ENCODE results near the gene OR4D5.

OR4D5 gene

DNA sequence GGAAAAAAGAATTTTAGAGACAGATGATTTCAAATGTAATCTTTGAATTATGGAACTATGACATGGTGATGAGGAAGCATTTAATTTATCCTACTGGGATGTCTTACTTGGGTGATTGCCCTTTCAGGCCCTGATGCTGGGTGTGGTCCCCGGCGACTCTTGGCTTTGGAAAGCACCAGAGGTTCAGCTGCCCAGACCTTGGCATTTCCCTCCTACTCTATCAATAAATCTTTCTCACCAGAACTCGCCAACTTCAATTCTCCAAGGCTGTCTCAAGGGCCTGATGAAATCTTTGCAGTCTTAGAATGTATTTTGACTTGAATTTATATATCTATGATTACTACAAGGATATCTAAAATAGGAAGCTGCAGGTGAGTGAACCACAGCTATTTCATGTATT is 18.5 kb upstream of the OR4D5 start:
- TF ChIP-seq, protein P1, sequence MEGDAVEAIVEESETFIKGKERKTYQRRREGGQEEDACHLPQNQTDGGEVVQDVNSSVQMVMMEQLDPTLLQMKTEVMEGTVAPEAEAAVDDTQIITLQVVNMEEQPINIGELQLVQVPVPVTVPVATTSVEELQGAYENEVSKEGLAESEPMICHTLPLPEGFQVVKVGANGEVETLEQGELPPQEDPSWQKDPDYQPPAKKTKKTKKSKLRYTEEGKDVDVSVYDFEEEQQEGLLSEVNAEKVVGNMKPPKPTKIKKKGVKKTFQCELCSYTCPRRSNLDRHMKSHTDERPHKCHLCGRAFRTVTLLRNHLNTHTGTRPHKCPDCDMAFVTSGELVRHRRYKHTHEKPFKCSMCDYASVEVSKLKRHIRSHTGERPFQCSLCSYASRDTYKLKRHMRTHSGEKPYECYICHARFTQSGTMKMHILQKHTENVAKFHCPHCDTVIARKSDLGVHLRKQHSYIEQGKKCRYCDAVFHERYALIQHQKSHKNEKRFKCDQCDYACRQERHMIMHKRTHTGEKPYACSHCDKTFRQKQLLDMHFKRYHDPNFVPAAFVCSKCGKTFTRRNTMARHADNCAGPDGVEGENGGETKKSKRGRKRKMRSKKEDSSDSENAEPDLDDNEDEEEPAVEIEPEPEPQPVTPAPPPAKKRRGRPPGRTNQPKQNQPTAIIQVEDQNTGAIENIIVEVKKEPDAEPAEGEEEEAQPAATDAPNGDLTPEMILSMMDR (IDR thresholded peaks at IDR 0.05; ENCODE audit: low read depth, low read length): no peak
- DNase-seq (ENCODE audit: extremely low read depth, low read depth): no peak

DNA sequence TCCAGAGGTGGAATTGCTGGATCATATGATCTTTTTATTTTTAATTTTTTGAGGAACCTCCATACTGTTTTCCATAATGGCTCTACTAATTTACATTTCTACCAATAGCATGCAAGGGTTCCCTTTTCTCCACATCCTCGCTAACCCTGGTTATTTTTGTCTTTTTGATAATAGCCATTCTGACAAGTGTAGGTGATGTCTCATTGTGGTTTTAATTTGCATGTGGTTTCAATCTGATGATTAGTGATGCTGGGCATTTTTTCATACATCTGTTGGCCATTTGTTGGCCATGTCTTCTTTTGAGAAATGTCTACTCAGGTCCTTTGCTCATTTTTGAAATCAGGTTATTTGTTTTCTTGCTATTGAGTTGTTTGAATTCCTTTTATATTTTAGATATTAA is 15.4 kb upstream of the OR4D5 start:
- no peak for DNase-seq (ENCODE audit: extremely low read depth, low read depth)
- TF ChIP-seq, protein P1 (IDR thresholded peaks at IDR 0.05; ENCODE audit: low read depth, low read length): no peak

DNA sequence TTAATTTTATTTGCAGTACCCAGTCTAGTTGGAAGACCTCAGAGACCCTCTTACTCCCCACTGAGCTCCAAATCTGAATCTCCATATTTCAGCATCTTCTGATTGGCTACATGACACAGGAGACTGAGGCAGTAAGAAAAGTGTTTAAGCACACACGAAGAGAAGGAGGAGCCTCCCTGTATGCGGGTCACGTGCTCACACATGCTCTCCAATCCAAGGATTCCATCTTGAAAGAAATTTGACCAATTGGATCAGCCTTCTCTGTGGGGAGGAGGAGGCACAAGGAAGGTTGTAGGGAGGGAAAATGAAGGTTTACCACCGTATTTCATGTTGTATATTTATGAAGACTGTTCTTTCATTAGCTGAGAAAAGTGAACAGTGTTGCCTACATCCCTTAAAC is 3.0 kb downstream of the OR4D5 start:
- TF ChIP-seq, protein P1 (IDR thresholded peaks at IDR 0.05; ENCODE audit: low read depth, low read length): no peak
- no peak for DNase-seq (ENCODE audit: extremely low read depth, low read depth)

DNA sequence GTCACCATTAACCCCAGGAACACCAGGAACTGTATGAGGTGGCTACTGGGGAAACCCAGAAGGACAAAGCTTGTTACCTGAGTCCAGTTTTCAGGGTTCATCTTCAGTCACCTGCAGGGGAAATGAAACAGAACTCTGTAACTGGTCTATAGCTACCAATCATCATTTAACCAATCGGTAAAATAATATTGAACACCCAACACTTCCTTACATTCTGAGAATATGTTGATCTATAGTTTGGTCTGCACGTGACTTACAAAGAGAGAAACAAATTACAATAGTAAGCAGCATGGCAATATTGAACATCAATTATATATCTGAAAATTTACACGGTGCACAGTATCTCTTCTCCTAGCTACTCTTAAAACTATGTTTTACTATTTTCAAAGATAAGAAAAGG is 4.3 kb downstream of the OR4D5 start, which contains the start of gene OR6T1:
OR6T1 (minus strand) TSS at position 101 of the 400 bp plus-strand sequence; CDS start at position 101, 0 bp downstream.
- no peak for DNase-seq (ENCODE audit: extremely low read depth, low read depth)
- TF ChIP-seq, protein P1 (IDR thresholded peaks at IDR 0.05; ENCODE audit: low read depth, low read length): no peak

DNA sequence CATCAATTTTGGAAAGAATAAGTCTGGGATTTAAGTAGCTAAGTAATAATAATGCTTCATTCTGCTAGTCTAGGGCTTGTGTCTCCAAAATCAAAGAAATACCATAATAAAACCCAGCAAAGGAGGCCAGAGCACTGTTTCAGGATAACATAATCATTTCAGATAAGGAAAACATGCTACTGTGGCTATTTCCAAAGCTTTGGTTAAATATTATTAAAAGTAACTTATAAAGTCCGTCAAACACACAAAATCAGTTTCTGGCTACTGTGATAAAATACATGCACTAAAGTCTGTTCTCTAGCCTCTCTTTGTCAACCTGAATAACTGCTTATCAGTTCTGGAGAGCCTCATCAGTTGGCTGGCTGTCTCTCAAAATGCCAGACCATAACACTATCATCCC is 5.7 kb downstream of the OR4D5 start:
- DNase-seq (ENCODE audit: extremely low read depth, low read depth): no peak
- TF ChIP-seq, protein P1 (IDR thresholded peaks at IDR 0.05; ENCODE audit: low read depth, low read length): no peak

DNA sequence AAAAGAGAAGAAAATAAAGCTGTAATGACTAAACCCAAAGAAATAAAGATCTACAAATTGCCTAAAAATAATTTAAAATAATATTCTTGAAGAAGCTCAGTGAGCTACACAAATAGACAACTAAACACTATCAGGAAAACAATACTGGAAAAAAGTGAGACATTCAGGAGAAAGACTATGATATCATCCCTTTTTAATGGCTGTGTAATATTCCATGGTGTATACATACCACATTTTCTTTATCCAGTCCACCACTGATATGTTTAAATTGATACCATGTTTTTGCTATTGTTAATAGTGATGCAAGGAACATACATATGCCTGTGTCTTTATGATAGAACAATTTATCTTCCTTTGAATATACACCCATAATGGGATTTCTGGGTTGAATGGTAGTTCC is 17.3 kb downstream of the OR4D5 start:
- no peak for DNase-seq (ENCODE audit: extremely low read depth, low read depth)
- TF ChIP-seq, protein P1 (IDR thresholded peaks at IDR 0.05; ENCODE audit: low read depth, low read length): no peak

DNA sequence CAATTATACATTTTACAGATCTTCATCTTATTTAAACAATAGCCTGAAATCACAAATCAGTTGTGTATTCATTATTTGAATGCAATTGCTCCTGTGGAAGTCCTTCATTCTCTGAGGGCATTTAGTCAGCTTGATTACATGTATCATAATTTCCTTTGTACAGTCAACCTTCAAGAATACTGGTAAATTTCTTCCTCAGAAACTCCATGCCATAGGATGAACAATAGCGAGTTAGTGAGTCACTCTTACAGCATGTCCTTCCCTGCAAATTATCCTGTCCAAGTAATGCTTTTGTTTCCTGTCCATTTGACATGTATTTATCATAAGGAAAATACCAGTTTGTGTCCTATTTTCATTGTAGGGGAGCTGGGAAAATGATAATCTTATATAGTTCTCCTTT is 34.4 kb downstream of the OR4D5 start:
- DNase-seq (ENCODE audit: extremely low read depth, low read depth): no peak
- TF ChIP-seq, protein P1 (IDR thresholded peaks at IDR 0.05; ENCODE audit: low read depth, low read length): no peak

Measured in AG09319 (cell line).